Measurements from ENCODE around the gene RAB40AL.

RAB40AL gene

GRCh38 chrX:102985192-102985591, 48.1 kb downstream of the RAB40AL start:
- no peak for TF ChIP-seq CTCF (IDR thresholded peaks at IDR 0.05; ENCODE audit: low read depth, low read length)
- DNase-seq (ENCODE audit: extremely low read depth, low read depth), result no peak

Data from AG09319 (cell line).